CD4-positive, alpha-beta T cell treated with Interleukin-15 for 1 hour (primary cell): ENCODE data around the gene PPM1L.

Experiments
- DNase-seq: peaks from one replicate; pipeline ENCODE4 v3.0.0-alpha.2; 2020

PPM1L gene

DNA sequence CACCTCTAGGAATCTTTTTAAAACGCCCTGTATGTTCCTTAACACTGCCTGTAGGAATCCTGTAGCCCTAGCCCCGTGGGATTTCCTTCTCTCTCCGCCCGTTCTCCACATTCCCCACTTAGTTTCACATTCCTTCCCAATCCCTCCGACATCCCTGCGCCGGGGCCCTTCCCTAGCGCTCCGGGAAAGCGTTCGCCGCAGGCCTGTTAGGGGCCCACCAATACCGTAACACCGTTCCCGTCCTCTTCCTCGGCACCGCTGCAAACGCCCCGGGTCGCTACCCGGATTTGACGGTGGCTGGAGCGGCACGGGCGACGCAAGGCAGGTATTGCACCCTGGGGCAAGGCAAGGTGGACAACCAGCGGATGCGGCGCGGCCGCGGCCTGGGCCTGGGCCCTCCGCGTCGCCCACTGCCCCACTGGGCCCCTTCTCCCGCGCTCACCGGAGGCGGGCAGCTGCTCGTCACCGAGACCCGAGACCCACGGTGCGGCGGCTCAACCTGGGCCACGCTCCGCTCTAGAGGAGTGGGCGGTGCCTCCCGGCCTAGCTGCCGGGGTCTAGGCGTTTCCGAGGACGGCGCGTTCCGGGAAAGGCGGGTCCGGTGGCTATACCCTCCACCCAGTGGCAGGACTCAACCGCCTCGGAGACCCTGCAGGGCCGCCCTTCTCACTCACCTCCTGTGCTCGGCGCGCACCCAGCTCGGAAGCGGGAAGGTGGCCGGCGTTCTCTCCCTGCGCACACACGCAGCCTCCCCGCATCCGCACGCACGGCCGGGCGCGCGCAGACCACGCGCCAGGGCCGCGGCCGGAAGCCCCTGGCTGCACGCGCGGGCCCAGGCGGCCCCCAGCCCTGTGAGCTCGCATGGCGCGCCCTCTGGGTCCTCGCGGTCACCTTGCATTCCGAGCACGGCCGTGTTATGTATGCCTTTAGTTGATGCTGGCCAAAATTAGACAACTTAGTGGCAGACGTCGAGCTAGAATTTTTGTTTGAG lies 348.8 kb downstream of the PPM1L start, which contains the start of gene B3GALNT1:
TSS of gene B3GALNT1 (minus strand) at position 789 of the 991 bp plus-strand sequence. CDS start 18,595 bp downstream, outside the sequence.
- DNase-seq: peak; percentile 21

DNA sequence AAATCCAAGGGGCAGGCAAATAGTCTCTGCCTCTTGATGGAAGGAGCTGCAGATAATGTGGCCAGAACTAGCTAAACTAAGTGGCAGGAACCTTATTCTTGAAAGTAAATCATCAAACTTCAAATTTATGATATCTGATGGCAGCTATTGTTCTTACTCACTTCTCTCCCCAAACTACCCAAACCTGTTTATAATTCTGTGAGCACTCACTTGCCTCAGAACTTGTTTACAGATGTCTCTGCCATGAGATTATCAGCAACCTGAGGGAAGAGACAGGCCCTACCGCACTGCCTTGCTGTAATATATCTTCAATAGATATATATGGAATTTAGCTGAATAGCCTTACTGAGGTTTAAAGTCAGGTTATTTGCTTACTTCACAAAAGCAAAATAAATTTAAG lies 351.3 kb downstream of the PPM1L start:
- DNase-seq: no peak

DNA sequence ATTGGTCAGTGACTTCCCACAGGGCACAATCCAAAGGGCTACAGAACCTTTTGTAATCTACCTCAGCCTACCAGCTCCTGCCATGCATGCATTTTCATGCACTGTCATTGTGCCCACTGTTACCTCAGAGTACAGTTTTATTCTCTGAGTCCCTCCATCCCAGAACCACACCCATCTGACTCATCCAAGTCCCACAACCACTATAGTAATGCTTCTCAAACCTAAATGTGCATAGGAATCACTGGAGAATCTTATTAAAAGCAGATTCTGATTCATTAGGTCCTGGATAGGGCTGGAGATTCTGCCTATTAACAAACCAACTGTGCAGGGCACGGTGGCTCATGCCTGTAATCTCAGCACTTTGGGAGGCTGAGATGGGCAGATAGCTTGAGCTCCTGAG lies 352.8 kb downstream of the PPM1L start:
- DNase-seq: no peak

DNA sequence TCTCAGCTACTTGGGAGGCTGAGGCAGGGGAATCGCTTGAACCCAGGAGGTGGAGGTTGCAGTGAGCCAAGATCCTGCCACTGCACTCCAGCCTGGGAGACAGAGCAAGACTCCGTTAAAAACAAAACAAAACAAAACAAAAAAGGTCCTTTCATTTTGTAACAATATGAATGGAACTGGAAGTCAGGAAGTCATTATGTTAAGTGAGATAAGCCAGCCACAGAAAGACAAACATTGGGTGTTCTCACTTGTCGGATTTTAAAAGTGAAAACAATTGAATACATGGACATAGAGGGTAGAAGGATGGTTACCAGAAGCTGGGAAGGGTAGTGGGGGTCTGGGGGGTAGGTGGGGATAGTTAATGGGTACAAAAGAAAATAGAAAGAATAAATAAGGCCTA lies 361.6 kb downstream of the PPM1L start:
- DNase-seq: no peak

DNA sequence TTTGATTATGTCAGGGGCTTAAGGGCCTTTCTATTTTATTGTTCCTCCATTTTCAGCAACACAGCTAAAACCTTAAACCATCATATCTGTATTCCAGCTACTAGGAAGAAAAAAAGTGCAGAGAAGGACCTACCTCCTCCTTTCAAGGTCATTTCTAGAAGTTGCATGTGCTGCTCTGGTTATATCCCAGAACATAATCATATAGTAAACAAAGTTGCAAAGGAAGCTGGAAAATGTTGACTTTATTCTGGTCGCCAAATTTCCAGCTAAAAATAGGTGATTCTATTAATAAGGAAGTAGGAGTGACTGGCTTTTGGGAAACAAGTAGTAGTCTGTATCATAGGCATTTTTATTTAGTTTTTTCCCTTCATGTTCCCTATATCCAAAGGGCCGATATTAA lies 370.5 kb downstream of the PPM1L start:
- no peak for DNase-seq
